Measurements from ENCODE around the gene AKAP10. TPM values are rescaled to one million over a fixed set of nuclear protein-coding genes. Genes with fewer than 3 reads are reported as not detected.
"Not testable (repeated sequence)": the region's sequence is repeated elsewhere in the genome, so short reads cannot be mapped to it uniquely, and the experiment has no call there.

Gene AKAP10
- polyA plus RNA-seq, 4 donors = 26.3 to 33.4 (median 30.9) TPM

DNA sequence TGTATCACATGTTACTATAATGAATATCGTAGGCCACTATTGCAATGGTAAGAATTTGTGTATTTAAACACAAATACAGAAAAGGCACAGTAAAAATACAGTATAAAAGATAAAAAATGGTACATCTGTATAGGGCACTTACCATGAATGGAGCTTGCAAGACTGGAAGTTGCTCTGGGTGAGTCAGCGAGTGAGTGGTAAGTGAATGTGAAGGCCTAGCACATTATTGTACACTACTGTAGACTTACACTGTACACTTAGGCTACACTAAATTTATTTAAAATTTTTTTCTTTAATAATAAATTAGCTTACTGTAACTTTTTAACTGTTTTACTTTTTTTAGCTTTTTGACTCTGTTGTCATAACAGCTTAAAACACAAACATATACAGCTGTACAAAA, 42.5 kb downstream of the AKAP10 start:
- no peak for DNase-seq (ENCODE audit: low read depth in 4 of 4, low spot score in 3 of 4)

DNA sequence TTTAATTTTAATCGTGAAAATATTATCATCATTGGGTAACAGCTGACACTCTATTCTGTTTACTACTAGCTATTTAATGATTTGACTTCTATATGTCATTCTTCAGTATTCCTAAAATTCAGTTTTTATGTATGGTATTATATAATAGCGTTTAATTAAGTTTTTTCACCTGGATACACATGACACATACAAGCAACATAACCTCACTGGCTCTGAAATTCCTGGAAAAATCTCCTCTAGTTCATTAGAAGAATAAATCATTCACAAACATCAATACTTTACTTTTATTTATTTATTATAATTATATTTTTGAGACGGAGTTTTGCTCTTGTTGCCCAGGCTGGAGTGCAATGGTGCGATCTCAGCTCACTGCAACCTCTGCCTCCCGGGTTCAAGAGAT, 44.0 kb downstream of the AKAP10 start:
- no peak for DNase-seq (ENCODE audit: low read depth in 4 of 4, low spot score in 3 of 4)

DNA sequence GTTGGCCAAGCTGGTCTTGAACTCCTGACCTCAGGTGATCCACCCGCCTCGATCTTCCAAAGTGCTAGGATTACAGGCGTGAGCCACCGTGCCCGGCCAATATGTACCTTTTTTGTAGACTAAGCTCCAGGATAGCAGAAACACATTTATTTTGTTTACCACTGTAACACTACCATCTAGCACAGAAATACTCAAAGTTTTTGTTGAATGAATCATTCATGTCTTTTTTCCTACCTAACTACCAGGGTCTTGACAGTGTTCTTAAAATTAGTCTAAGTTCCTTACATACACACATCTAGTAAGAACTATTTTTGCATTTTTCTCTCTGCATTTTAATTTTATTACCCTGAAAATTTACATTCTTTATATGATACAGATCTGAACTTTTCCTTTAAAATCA, 44.4 kb downstream of the AKAP10 start:
- DNase-seq (ENCODE audit: low read depth in 4 of 4, low spot score in 3 of 4) = no peak

DNA sequence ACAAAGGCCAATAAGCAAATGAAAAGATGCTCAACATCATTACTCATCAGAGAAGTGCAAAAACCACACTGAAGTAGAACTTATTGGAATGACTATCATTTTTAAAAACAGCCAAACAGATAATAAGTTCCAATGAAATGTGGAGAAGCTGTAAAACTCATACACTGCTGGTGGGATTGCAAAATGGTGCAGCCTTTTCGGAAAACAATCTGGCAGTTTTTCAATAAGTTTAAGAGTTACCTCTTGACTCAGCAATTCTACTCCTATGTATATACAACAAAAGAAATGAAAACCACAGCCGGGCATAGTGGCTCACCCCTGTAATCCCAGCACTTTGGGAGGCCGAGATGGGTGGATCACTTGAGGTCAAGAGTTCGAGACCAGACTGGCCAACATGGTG, 49.3 kb downstream of the AKAP10 start:
- no peak for DNase-seq (ENCODE audit: low read depth in 4 of 4, low spot score in 3 of 4)

DNA sequence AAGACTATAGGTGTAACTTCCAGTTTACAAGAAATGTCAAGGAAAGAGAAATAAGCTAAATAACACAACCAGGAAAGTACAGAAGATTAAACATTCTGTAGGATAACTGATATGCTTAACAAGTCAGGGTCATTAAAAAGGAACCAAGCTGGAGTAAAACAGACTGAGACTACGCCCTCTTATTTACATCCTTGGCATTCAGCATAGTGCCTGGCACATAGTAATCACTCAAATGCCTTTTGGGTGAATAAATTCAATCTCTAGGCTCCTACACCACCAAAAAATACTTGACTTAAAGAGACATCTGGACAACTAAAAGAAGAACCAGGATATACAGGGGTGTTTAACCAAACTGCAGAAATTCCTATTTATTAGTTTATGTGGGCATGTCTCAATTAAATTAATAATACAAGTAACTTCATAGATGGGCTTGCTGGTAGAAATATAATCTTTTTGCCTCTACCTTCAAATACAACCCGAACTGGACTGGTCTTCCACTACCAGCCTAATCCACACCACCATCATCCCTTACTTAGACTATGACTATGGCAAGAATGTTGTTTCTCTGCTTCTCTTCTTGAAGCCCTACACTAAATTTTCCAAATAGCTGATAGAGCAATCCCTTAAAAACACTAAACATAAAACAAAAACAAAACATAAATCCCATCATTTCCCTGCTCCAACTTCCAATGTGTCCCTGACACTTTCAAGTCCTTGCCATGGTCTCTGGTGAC, 62.2 kb downstream of the AKAP10 start:
- no peak for DNase-seq (ENCODE audit: low read depth in 4 of 4, low spot score in 3 of 4)

DNA sequence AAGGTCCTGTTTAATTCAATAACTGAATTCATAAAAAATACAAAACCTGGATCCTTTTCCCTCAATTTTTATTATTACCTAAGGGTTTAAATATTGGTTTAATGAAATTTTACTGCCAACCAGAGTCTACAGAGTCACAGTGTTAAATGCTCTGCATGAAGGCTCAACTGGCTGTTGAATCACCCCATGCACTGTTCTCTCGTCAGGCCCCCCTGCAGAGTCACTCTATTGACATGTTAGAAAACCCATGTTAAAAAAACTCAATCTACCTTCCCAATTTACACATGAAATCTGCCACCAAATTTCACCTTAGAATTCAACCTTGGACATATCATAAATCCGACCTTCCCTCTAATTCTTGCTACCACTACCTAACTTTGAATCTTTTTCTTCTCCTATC, 66.6 kb downstream of the AKAP10 start:
- no peak for DNase-seq (ENCODE audit: low read depth in 4 of 4, low spot score in 3 of 4)

DNA sequence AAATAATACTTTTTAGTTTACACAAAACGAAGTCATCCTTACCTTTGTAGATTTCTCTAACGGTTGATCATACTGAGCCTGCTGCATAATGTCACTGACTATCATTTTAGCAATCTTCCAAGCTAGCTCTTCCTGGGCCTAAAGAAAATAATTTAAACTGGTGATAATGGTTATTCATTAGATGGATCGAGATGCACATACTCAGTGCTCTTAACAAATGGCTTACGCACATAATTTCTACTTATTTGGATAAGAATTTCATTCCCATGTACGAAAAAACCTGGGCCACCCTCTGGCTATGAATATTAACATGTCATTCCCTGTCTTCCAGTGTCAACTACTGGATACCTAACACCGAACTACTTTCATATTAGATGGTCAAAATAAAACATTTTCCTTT, 68.5 kb downstream of the AKAP10 start:
- DNase-seq (ENCODE audit: low read depth in 4 of 4, low spot score in 3 of 4) = no peak

DNA sequence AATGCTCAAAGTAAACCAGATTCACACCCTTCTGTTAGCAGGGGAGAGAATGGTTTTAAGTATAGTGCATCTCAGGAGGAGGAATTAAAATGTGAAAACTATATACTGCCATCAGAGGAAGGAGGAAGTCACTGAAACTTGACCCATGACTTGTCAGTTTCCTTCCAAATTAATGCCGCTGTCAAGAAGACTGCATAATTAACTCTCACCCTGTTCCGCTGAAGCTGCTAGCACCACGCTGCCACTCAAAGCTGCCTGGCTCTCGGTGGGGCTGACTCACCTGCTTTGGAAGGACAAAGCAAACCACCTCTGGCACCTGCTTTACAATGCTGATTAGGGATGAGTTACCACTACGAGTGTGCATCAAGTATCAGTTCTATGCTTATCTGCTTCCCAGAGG, 72.1 kb downstream of the AKAP10 start:
- no peak for DNase-seq (ENCODE audit: low read depth in 4 of 4, low spot score in 3 of 4)

DNA sequence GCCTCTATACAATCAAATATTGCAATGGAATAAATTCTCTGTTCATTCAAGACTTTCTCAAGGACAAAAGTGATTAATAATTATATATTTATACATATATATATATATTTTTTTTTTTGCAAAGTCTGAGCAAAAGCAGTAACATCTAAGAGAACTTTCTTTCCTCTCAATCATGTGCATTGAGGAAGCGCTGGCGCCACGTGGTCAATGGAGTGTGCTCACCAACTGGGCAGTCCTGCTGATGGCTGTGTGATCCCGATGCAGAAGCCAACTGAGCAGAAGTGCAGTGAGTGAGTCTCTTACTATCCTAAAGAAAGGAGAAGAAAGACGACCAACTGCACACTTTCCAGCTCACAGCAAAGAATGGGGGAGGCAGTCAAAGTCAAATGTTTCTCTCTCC, 72.7 kb downstream of the AKAP10 start:
- no peak for DNase-seq (ENCODE audit: low read depth in 4 of 4, low spot score in 3 of 4)

DNA sequence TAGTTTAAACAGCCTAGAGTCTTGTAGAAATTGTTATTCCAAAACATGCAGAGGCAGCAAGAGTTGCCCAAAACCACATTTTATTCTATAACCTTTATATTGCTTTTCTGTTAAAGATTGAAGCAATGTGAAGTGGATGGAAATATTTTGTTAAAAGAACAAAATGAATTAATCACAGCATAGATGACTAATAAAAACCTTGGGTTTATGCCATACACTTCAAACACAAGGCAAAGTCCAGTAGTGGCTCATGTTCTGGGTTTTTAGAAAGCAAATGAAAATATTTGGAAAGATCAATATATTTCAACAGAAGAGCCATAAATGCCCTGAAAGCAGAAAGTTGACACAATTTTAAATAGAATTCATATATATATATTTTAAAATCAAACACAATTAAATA, 73.2 kb downstream of the AKAP10 start:
- no peak for DNase-seq (ENCODE audit: low read depth in 4 of 4, low spot score in 3 of 4)

DNA sequence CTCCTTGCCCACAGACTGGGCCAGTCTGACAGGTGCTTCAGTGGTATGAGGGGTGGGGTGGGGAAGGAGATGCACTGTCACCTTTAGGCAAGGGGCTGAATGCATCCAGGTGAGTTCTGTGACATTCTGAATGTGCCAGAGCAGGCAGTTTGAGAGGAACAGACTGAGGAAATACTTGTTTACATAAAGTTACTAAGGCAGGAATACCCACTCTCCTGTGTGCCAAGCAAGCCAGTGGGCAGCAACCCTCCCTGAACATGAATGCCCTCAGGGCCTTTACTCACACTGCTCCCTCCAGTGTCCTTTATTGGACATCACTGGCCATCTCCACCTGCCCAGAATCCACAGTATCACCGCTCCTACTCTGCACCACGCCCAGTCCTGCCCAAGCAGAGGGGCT, 76.8 kb downstream of the AKAP10 start:
- no peak for DNase-seq (ENCODE audit: low read depth in 4 of 4, low spot score in 3 of 4)

DNA sequence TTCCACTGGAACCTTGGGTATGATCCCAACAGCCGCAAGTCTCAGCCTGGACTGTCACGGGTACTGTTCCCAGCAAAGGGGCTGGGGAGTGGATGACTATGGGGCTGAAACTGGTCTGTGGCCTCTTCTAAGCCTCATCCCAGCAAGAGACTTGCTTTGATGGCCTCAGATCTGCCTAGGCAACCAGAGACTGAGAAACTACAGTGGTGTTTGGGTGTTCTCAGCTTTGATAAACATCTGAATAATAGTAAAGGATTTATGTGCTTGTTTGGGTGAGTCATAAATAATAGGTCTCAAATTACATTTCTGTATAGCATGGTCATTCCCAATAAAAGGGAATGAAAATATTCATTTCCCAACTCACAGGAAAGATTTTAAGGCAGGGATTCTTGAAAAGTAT, 79.7 kb downstream of the AKAP10 start:
- no peak for DNase-seq (ENCODE audit: low read depth in 4 of 4, low spot score in 3 of 4)

DNA sequence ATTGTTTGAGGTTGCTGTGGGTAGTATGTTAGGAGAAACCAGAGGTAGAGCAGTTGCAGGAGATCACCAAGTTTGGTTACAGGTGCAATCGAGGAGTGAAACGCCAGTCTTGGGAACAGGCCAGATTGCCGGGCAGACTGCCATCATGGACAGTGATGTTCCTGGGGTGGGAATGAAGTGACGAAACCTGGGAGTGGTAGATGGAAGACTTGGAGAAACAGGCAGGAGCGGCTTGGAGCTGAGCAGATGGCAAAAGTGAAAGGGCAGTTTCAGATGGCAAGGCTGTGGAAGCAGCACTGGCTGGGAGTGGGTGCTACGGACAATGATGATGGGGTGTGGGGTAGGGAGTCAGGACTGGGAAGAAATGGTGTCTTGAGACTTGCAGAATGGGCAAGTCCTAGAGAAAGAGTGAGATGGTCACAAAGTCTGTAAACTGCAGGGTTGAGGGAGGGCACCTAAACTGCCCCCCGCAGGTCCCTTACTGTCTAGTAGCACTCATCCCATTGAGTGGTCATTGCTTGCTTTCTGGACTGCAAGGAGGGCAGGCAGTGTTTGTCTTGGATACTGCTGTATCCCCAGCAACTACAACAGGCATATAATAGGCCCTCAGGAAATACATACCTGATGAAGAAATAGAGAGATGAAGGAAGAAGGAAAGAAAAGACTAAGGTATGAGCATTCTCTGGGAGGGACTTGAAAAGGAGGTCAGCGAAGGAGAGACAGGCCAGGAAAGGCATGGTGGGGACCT, 80.4 kb downstream of the AKAP10 start:
- DNase-seq (ENCODE audit: low read depth in 4 of 4, low spot score in 3 of 4) = no peak

DNA sequence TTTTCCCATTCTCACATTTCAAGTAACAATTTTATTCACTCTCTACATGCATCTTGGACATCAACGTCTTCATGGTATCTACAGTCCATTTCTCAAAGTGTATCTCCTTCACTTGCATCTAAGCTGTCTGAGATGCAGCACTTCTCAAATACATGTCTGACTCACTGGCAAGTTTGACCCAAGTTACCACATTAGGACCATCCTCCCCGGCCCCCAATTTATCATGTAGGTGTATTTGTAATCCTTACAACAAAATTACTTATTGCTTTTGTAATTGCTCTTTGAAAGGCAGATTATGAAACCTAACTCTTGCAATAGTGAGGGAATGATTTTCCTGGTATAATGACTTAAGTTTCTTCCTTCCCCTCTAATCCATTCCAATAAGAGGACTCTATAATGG, 80.9 kb downstream of the AKAP10 start:
- no peak for DNase-seq (ENCODE audit: low read depth in 4 of 4, low spot score in 3 of 4)

DNA sequence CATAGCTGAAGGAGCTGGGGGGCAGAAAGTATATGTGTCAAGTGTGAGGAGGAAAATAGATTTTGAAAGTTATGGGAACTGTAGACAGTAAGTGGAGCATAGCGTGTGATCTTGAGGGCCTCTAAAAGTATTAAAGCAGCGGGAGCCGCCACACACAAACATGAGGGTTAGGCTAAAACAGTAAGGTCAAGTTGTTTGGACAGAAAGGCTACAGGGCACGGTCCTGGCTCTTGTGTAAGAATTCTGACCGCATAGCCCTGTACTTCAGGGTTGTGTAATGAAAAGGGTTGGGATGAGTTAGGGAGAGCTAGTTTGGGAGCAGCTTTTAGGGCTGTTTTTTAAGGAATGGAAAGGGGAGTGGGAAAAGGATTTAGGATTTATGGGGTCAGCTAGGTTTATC, 87.1 kb downstream of the AKAP10 start:
- not testable (repeated sequence) for DNase-seq (ENCODE audit: low read depth in 4 of 4, low spot score in 3 of 4)

DNA sequence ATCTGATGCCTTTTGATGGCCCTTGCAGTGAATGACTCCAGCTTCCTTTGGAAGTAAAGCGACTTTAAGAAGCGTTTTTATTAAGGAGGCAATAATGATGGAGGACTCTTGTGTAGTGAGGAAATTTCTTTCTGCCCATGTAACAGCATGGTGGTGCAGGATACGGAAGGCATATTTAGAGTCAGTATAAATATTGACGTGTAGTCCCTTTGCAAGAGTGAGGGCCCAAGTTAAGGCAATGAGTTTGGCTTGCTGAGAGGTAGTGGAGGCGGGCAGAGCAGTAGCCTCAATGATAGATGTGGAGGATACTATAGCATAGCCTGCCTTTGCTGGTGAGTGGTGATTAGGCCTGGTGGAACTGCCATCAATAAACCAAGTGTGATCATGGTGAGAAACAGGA, 87.6 kb downstream of the AKAP10 start:
- not testable (repeated sequence) for DNase-seq (ENCODE audit: low read depth in 4 of 4, low spot score in 3 of 4)

DNA sequence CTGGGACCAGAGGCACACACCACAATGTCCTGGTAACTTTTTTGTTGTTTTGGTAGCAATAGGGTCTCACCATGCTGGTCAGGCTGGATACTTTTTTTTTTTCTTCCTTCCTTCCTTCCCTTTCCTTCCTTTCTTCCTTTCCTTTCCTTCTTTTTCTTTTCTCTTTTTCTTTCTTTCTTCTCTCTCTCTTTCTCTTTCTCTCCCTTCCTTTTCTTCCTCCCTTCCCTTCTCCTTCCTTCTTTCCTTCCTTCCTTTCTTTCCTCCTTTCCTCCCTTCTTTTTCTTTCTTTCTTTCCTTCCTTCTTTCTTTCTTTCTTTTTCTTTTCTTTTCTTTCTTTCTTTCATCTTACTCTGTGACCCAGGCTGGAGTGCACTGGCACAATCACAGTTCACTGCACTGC, 91.5 kb downstream of the AKAP10 start:
- no peak for DNase-seq (ENCODE audit: low read depth in 4 of 4, low spot score in 3 of 4)

DNA sequence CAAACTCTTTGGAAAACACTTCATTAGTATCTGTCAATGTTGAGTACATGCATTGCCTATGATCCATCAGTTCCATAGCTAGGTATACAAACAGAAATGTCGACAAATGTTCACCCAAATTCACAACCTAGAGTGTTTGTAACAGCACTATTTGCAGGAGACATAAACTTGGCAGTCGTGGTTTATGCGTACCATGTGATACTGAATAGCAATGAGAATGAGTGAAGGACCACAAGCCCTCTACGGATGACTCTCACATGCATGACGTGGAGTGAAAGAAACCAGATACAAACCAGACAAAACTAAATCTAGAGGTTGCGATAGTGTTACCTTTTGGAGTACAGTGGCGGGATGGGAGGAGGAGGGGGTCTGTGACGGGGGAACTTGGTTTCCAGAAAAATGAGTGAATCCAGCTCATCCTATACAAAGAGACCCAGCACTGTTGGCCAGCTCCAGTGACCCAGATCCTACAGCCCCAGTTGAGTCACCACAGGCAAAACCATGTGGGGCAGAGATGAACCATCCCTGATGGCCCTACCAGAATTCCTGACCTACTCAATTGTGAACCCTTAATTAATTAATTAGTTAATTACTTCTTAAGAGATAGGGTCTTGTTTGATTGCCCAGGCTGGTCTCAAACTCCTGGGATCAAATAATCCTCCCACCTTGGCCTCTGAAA, 94.0 kb downstream of the AKAP10 start:
- DNase-seq (ENCODE audit: low read depth in 4 of 4, low spot score in 3 of 4) = no peak

DNA sequence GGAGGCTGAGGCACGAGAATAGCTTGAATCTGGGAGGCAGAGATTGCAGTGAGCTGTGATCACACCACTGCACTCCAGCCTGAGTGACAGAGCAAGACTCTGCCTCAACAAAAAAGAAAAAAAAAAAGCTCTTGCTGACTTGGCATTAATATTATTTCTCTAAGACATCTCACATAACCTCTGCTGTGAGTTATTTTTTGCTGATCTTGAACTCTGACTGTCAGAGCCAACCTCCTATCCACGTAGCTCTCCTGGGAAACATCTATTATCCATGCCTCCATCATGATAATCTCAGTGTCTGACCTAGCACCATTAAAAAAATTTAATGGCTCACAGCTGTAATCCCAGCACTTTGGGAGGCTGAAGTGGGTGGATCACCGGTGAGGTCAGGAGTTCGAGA, 97.2 kb downstream of the AKAP10 start:
- no peak for DNase-seq (ENCODE audit: low read depth in 4 of 4, low spot score in 3 of 4)

DNA sequence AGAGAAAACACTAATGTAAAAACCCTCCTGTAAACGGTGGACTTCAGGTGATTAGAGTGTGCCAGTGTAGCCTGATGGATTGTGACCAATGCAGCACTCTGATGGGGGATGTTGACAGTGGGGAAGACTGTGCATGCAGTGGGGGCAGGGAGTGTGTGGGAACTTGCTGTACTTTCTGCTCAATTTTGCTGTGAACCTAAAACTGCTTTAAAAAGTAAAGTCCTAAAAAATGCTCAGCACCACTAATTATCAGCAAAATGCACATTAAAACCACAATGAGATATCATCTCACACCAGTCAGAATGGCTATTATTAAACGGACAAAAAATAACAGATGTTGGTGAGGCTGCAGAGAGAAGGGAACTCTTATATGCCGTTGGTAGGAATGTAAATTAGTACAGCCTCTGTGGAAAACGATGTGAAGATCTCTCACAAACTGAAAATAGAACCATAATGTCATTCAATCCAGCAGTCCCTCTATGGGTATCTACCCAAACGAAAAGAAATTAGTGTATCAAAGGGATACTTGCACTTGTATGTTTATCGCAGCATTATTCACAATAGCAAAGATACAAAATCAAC, 100.2 kb downstream of the AKAP10 start:
- DNase-seq (ENCODE audit: low read depth in 4 of 4, low spot score in 3 of 4) = no peak

DNA sequence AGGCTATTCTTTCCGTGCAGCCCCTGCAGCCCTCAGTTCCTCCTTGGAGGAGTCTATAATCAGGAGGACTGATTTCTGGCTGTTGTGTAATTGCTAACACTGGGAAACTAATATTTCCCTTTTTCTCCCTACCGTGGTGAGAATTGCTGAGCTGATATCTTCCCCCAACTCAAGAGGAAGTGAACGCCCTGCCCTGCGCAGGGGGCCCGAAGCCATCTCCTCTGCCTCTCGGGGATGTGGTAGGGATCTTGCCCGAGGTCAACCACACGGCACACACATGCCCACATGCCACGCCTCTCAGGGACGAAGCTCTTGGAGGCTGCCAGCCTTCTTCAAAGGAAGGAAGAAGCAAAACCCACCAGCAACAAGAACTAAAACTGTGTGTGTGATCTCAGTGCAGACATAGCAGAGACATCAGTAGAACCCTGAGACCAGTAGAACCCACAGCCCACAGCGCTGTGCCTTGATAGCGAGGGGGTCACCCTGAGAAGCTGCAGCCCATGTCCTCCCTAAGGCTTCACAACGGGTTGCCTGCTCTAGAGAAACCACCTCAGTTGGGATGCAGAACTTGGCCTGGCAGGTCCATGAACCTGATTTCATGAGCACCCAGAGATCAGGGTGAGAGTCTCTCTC, 101.0 kb downstream of the AKAP10 start:
- DNase-seq (ENCODE audit: low read depth in 4 of 4, low spot score in 3 of 4) = no peak
